Right lobe of liver (tissue), 6 donors: Measurements from ENCODE around the gene ZNF117. TPM values are rescaled to one million over a fixed set of nuclear protein-coding genes. Genes with fewer than 3 reads are reported as not detected.
A peak's percentile ranks its signal among the peaks of the same experiment; 100 is the strongest.
"Not testable (repeated sequence)": the region's sequence is repeated elsewhere in the genome, so short reads cannot be mapped to it uniquely, and the experiment has no call there.

Source experiments
- ATAC-seq, 4 donors: fragments of 200-7000 bp; cut with Tn5 transposase; one replicate each; pipeline ENCODE4 v1.9.1; 2020; ENCODE audit warnings: mild to moderate bottlenecking in 4 of 4, moderate library complexity in 4 of 4
- DNase-seq, 3 donors: peaks; one replicate each; pipeline ENCODE4 v3.0.0-alpha.2; 2020
- H3K27ac ChIP-seq, 3 donors: fragments of 200-600 bp; one replicate each; pipeline ENCODE4 v1.8.0; 2022
- H3K27me3 ChIP-seq, 2 donors: fragments of 200-600 bp; one replicate each; pipeline ENCODE4 v1.8.0; 2022
- H3K36me3 ChIP-seq, 4 donors: fragments of 200-600 bp; sonication (generic) in 1 of 4; one replicate each; pipeline versions ENCODE4 v1.5.1 to v1.8.0; 2017 to 2022; ENCODE audit warnings: control low read depth in 1 of 4
- H3K4me1 ChIP-seq, 4 donors: fragments of 200-600 bp; sonication (generic) in 1 of 4; one replicate each; pipeline versions ENCODE4 v1.5.1 to v1.8.0; 2017 to 2022; ENCODE audit warnings: control low read depth in 1 of 4
- H3K4me3 ChIP-seq, 3 donors: fragments of 200-600 bp; one replicate each; pipeline ENCODE4 v1.8.0; 2022
- H3K9me3 ChIP-seq, 4 donors: fragments of 200-600 bp; sonication (generic) in 1 of 4; one replicate each; pipeline versions ENCODE4 v1.5.1 to v1.8.0; 2017 to 2022; ENCODE audit warnings: control low read depth in 1 of 4
- CTCF ChIP-seq, 4 donors: fragments of 200-600 bp in 3 of 4; fragments of 450-650 bp in 1 of 4; IDR thresholded peaks; one replicate each; pipeline versions ENCODE4 v1.5.1 to v1.8.0; 2016 to 2022; ENCODE audit warnings: antibody characterized with exemption in 4 of 4, mild to moderate bottlenecking in 2 of 4
- POLR2A ChIP-seq: fragments of 450-650 bp; IDR thresholded peaks from one replicate; pipeline ENCODE4 v1.6.1; 2017; ENCODE audit warnings: antibody characterized with exemption, mild to moderate bottlenecking
- WGBS: methylation state at CpG from one replicate; pipeline ENCODE4 v1.1.6; 2018; ENCODE audit warnings: low coverage, low lambda C conversion rate; ENCODE audit not compliant: insufficient coverage; ENCODE audit errors: missing lambda C conversion rate; 5-methylcytosine and 5-hydroxymethylcytosine counted together
- intact Hi-C, 2 donors: fragments of 100-400 bp; cut with DNase I; formaldehyde crosslinking; loops; one replicate each; pipeline versions ENCODE4 v1.11.2 to v1.14.1; 2022
- total RNA-seq, 6 experiments: library from RNA; depleted of rRNA in 2 of 6; stranded (reverse); fragments of >200 nt in 2 of 6; fragmentation: NEBNext Ultra II Directional in 3 of 6; extraction: Animal tissue kit (Norgen Biotek cat#: 25700) in 3 of 6; gene quantifications; one replicate each; pipeline versions ENCODE4 v1.1.0 to v1.2.4, GENCODE V29; 2016 to 2023
- donor health status: DM: no; HTN: yes; CAD: no.
- donor health status: DM: no; HTN: no; CAD: no.
- donor health status: DM: no; HTN: no; CAD: no.
- donor health status: DM: no; HTN: yes; CAD: no.
- donor health status: DM: no; HTN: yes; CAD: no.

ZNF117 gene
- total RNA-seq, 6 experiments from 2014 or later: 1.6 to 3.8 (median 3.0) TPM

- DNase-seq (no peak), ATAC-seq (peak; percentile 85 to 92 (median 88))
- no peak overlapping the region for H3K4me3 ChIP-seq
- H3K4me1 ChIP-seq: peaks cover 0 to 10% (median 0%) of the 10 kb centered on the region in 4 donors
- 0% methylated on average over 1 of the region's 1 CpG for WGBS
- peaks cover 0 to 4% of the 10 kb centered on the region in 2 donors for H3K27me3 ChIP-seq
- no peak overlapping the region for H3K27ac ChIP-seq
- intact Hi-C loops: no loop called here
- H3K9me3 ChIP-seq: no peaks in the 10 kb centered on the region
- TF ChIP-seq CTCF (IDR thresholded peaks at IDR 0.05) (peak; percentile 80 to 95 (median 86)), POLR2A (no peak)
- no peaks in the 10 kb centered on the region for H3K36me3 ChIP-seq
These were observed 39.5 kb downstream of the ZNF117 start for GRCh38 chr7:64951250-64951848.

DNA sequence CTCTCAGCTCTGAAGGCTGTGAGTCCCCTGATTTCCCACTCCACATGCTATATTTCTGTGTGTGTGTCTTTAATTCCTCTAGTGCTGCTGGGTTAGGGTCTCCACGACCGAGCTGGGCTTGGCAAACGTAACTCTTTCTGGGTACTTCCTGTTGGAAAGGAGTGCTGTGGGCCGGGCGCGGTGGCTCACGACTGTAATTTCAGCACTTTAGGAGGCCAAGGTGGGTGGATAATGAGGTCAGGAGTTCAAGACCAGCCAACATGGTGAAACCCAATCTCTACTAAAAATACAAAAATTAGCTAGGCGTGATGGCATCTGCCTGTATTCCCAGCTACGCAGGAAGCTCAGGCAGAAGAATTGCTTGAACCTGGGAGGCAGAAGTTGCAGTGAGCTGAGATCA is 40.2 kb downstream of the ZNF117 start:
- H3K36me3 ChIP-seq, H3K27me3 ChIP-seq, DNase-seq, H3K9me3 ChIP-seq, intact Hi-C loops, H3K4me3 ChIP-seq, H3K27ac ChIP-seq, ATAC-seq: not testable (repeated sequence)
- 38% methylated on average over 9 of the region's 9 CpGs for WGBS
- H3K4me1 ChIP-seq: peaks cover 0 to 10% (median 0%) of the 10 kb centered on the region in 4 donors

GRCh38 chr7:64948774-64949173 is 42.1 kb downstream of the ZNF117 start:
- WGBS: 90% methylated on average over 1 of the region's 1 CpG
- not testable (repeated sequence) for H3K4me3 ChIP-seq, ATAC-seq, H3K27me3 ChIP-seq, H3K9me3 ChIP-seq, H3K36me3 ChIP-seq, DNase-seq, H3K27ac ChIP-seq
- intact Hi-C loops: loop anchor here in 1 of 2 donors (10.0 kb wide), 1 partner anchor 356 kb away; no protein-coding TSS in a partner anchor
- peaks cover 0 to 10% (median 0%) of the 10 kb centered on the region in 4 donors for H3K4me1 ChIP-seq

DNA sequence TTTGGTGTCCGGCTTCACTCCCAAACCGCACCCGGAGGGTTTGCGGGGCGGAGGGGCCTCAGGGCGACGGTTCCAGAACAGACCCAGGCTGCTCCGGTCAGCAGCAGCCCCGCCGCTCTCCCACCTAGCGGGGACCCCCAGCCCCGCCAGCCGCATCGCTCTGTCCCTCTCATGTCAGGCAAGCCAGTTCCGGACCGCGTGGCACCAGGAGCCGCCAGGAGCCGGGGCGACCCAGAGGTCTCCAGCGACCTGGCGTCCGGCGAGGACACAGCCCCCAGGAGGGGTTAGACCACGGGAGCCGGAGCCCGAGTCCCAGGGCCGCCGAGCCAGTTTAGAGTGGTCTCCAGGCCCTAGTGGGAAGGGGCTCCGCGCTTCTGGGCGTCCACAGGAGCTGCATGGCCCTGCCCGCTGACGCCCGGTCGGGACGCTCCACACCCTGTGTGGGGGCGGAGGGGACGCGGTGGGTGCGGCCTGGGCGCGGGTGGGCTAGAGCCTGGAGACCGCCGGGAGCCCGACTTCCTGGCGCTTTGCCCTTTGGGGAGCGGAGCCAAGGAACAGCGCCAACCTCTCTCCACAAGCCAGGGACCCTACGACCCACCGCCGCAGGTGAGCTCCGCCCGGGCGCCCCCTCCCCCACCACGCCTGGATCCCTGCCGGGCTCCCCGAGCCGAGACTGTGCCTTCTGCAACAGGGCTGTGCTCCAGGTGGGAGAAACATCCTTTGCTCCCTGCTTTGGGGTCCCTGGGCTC is 43.4 kb downstream of the ZNF117 start:
- Histone ChIP-seq H3K9me3 (no peaks in the 10 kb centered on the region), H3K36me3 (no peaks in the 10 kb centered on the region), H3K27me3 (peaks cover 0 to 4% of the 10 kb centered on the region in 2 donors), H3K27ac (no peak overlapping the region), H3K4me1 (peaks cover 0 to 10% (median 0%) of the 10 kb centered on the region in 4 donors), H3K4me3 (peak overlapping the region; percentile 31 to 47 (median 46))
- intact Hi-C loops: loop anchor here in 1 of 2 donors (10.0 kb wide), 1 partner anchor 357 kb away; no protein-coding TSS in a partner anchor
- DNase-seq (peak in 2 of 3 donors; percentile 26 to 57), ATAC-seq (peak; percentile 28 to 53 (median 47))
- no peak for TF ChIP-seq CTCF (IDR thresholded peaks at IDR 0.05)
- no peak for TF ChIP-seq POLR2A
- WGBS: 4% methylated on average over 17 of the region's 59 CpGs

DNA sequence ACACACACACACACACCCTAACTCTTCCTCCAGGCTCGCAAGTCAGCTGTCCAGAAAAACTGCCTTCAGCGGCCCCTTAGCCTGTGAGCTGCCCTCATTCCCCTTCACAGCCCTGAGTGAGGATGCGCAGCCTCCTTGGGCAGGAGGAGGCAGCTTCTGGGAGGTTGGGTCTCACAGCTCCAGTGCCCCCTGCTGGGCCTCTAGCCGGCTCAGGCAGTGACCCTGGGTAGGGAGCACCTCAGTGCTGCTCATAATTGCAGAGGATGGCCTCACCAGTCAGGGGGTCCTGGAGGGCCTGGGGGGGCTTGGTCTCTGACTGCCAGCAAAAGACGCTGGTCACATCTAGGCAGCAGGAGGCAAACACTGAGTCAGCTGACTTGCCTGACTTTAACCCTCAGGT is 44.1 kb downstream of the ZNF117 start:
- ATAC-seq (peak in 3 of 4 donors; percentile 17 to 32 (median 28)), DNase-seq (peak in 1 of 3 donors; percentile 27)
- no peak for TF ChIP-seq POLR2A
- no peak for TF ChIP-seq CTCF (IDR thresholded peaks at IDR 0.05)
- Histone ChIP-seq H3K4me3 (no peak overlapping the region), H3K4me1 (peaks cover 0 to 10% (median 0%) of the 10 kb centered on the region in 4 donors), H3K27ac (no peak overlapping the region), H3K9me3 (no peaks in the 10 kb centered on the region), H3K36me3 (no peaks in the 10 kb centered on the region), H3K27me3 (peaks cover 0 to 4% of the 10 kb centered on the region in 2 donors)
- intact Hi-C loops: loop anchor here in 1 of 2 donors (10.0 kb wide), 1 partner anchor 358 kb away; no protein-coding TSS in a partner anchor
- WGBS: 42% methylated on average over 5 of the region's 5 CpGs
